Neural cell (in vitro differentiated cells): ENCODE measurements around the gene TDRD12. TPM values are rescaled to one million over a fixed set of nuclear protein-coding genes. Genes with fewer than 3 reads are reported as not detected.

ENCODE experiments used
- H2AFZ ChIP-seq: fragments of 200-600, 300-800 bp; sonication (generic), shearing (Covaris generic); 2 replicates; pipeline ENCODE4 v1.6.0; 2014; ENCODE audit warnings: low read depth, mild to moderate bottlenecking, antibody characterized with exemption, low read length, moderate library complexity
- H3F3A ChIP-seq: fragments of 200-600 bp; shearing (Covaris generic); 2 replicates; pipeline ENCODE4 v1.6.1; 2016; ENCODE audit warnings: mild to moderate bottlenecking, moderate library complexity, mixed read lengths, antibody characterized with exemption, low read length; ENCODE audit not compliant: insufficient read depth, poor library complexity, severe bottlenecking
- H3K27ac ChIP-seq: fragments of 200-600, 300-800 bp; sonication (generic), shearing (Covaris generic); 2 replicates; pipeline ENCODE4 v1.5.1; 2014; ENCODE audit warnings: mild to moderate bottlenecking, low read length, moderate library complexity
- H3K27me3 ChIP-seq: fragments of 300-800, 200-600 bp; sonication (generic), shearing (Covaris generic); 2 replicates; pipeline ENCODE4 v1.6.0; 2014; ENCODE audit warnings: mild to moderate bottlenecking, low read depth, low read length, moderate library complexity; ENCODE audit not compliant: insufficient read depth
- H3K36me3 ChIP-seq: fragments of 300-800, 200-600 bp; sonication (generic), shearing (Covaris generic); 2 replicates; pipeline ENCODE4 v1.5.1; 2014; ENCODE audit warnings: mild to moderate bottlenecking, antibody characterized with exemption, low read length, moderate library complexity; ENCODE audit not compliant: insufficient read depth
- H3K4me2 ChIP-seq: fragments of 300-800, 200-600 bp; sonication (generic), shearing (Covaris generic); 2 replicates; pipeline ENCODE4 v1.6.0; 2014; ENCODE audit warnings: mild to moderate bottlenecking, low read length
- H3K4me3 ChIP-seq: fragments of 300-800, 200-600 bp; sonication (generic), shearing (Covaris generic); 2 replicates; pipeline ENCODE4 v1.5.1; 2014; ENCODE audit warnings: mild to moderate bottlenecking, low read length, moderate library complexity
- H3K79me2 ChIP-seq: fragments of 200-600 bp; shearing (Covaris generic); replicated peaks from 2 replicates; pipeline ENCODE4 v1.6.0; 2014; ENCODE audit warnings: mild to moderate bottlenecking, low read length, moderate library complexity; ENCODE audit not compliant: insufficient read depth
- H3K9ac ChIP-seq: fragments of 300-800, 200-600 bp; sonication (generic), shearing (Covaris generic); 2 replicates; pipeline ENCODE4 v1.6.1; 2016; ENCODE audit warnings: mild to moderate bottlenecking, low read length, mixed read lengths
- H3K9me2 ChIP-seq: fragments of 200-600 bp; shearing (Covaris generic); 2 replicates; pipeline ENCODE4 v1.6.1; 2016; ENCODE audit warnings: mild to moderate bottlenecking, low read length, mixed read lengths; ENCODE audit not compliant: insufficient read depth
- H3K9me3 ChIP-seq: fragments of 200-600, 300-800 bp; sonication (generic), shearing (Covaris generic); 2 replicates; pipeline ENCODE4 v1.6.1; 2016; ENCODE audit warnings: mild to moderate bottlenecking, mixed run types, low read length, moderate library complexity, mixed read lengths
- H4K20me1 ChIP-seq: fragments of 200-600 bp; shearing (Covaris generic); 2 replicates; pipeline ENCODE4 v1.6.1; 2016; ENCODE audit warnings: mild to moderate bottlenecking, mixed run types; ENCODE audit not compliant: insufficient read depth
- EP300 ChIP-seq: fragments of 450-650 bp; conservative IDR thresholded peaks from 2 replicates; pipeline ENCODE4 v1.6.1; 2014; ENCODE audit warnings: antibody characterized with exemption, mild to moderate bottlenecking, moderate library complexity; ENCODE audit not compliant: poor library complexity, severe bottlenecking
- EZH2 ChIP-seq: fragments of 200-600, 300-800 bp; shearing (Covaris generic), sonication (generic); IDR thresholded peaks from 2 replicates; pipeline ENCODE4 v1.6.1; 2014; ENCODE audit warnings: antibody characterized with exemption, low read length, borderline replicate concordance, mild to moderate bottlenecking; ENCODE audit not compliant: insufficient read depth, poor library complexity, severe bottlenecking
- MXI1 ChIP-seq: fragments of 450-650 bp; conservative IDR thresholded peaks from 2 replicates; pipeline ENCODE4 v1.6.1; 2014; ENCODE audit warnings: antibody characterized with exemption, mild to moderate bottlenecking; ENCODE audit not compliant: poor library complexity, severe bottlenecking
- POLR2AphosphoS5 ChIP-seq: IDR thresholded peaks from 2 replicates; pipeline ENCODE4 v1.6.1; 2012
- RAD21 ChIP-seq: fragments of 450-650 bp; conservative IDR thresholded peaks from 2 replicates; pipeline ENCODE4 v1.6.1; 2014; ENCODE audit warnings: antibody characterized with exemption, mild to moderate bottlenecking, moderate library complexity
- SMC3 ChIP-seq: fragments of 450-650 bp; conservative IDR thresholded peaks from 2 replicates; pipeline ENCODE4 v1.6.1; 2014; ENCODE audit warnings: antibody characterized with exemption, mild to moderate bottlenecking, moderate library complexity; ENCODE audit not compliant: poor library complexity
- TAF1 ChIP-seq: IDR thresholded peaks from 2 replicates; pipeline ENCODE4 v1.6.1; 2012; ENCODE audit warnings: low read depth
- polyA plus RNA-seq: library from polyadenylated mRNA; depleted of rRNA; stranded (reverse); fragments of >200 nt; gene quantifications from 2 replicates; pipeline ENCODE4 v1.2.3, GENCODE V29; 2014
- TF ChIP-seq, protein P1 (sequence below): IDR thresholded peaks from 2 replicates; pipeline ENCODE4 v1.6.1; 2012; ENCODE audit warnings: borderline replicate concordance
- TF ChIP-seq, protein P2 (sequence below): fragments of 450-650 bp; IDR thresholded peaks from 2 replicates; pipeline ENCODE4 v1.5.1; 2014; ENCODE audit warnings: antibody characterized with exemption, mild to moderate bottlenecking, moderate library complexity; ENCODE audit not compliant: poor library complexity, severe bottlenecking

The TDRD12 gene
- polyA plus RNA-seq, 1 donor from 2014 or later: 9.2 TPM

DNA sequence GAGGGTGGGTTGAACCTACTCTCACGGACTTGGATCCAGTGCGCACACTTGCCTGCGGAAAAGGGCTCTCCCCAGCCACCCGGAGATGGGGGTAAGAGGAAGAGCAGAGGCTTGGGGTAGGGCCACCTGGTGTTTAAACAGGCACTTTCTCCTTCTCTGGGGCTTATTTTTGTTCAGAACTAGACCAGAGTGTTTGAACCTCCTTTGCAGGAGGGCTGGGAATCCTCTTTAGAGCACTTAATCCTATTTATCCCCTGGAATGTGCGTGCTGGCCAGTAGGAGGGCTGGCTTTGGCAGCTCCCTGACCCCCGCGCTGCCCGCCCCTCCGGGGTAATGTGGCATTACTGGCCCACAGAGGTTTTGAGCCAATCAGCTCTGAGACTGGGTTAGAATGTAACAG lies 41.9 kb upstream of the TDRD12 start:
- no peaks in the 10 kb centered on the region for H3K36me3 ChIP-seq
- no peak overlapping the region for H3K9ac ChIP-seq
- H3K27me3 ChIP-seq: peaks cover 27% of the 10 kb centered on the region
- no peaks in the 10 kb centered on the region for H4K20me1 ChIP-seq
- no peak overlapping the region for H3K4me3 ChIP-seq
- H3F3A ChIP-seq: no peaks in the 10 kb centered on the region
- H3K4me2 ChIP-seq: no peak overlapping the region
- no peaks in the 10 kb centered on the region for H3K9me2 ChIP-seq
- TF ChIP-seq RAD21 (no peak), MXI1 (no peak), TAF1 (no peak), EP300 (no peak), SMC3 (no peak), POLR2AphosphoS5 (no peak), EZH2 (no peak)
- TF ChIP-seq, protein P1, sequence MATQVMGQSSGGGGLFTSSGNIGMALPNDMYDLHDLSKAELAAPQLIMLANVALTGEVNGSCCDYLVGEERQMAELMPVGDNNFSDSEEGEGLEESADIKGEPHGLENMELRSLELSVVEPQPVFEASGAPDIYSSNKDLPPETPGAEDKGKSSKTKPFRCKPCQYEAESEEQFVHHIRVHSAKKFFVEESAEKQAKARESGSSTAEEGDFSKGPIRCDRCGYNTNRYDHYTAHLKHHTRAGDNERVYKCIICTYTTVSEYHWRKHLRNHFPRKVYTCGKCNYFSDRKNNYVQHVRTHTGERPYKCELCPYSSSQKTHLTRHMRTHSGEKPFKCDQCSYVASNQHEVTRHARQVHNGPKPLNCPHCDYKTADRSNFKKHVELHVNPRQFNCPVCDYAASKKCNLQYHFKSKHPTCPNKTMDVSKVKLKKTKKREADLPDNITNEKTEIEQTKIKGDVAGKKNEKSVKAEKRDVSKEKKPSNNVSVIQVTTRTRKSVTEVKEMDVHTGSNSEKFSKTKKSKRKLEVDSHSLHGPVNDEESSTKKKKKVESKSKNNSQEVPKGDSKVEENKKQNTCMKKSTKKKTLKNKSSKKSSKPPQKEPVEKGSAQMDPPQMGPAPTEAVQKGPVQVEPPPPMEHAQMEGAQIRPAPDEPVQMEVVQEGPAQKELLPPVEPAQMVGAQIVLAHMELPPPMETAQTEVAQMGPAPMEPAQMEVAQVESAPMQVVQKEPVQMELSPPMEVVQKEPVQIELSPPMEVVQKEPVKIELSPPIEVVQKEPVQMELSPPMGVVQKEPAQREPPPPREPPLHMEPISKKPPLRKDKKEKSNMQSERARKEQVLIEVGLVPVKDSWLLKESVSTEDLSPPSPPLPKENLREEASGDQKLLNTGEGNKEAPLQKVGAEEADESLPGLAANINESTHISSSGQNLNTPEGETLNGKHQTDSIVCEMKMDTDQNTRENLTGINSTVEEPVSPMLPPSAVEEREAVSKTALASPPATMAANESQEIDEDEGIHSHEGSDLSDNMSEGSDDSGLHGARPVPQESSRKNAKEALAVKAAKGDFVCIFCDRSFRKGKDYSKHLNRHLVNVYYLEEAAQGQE: no peak
- TF ChIP-seq, protein P2, sequence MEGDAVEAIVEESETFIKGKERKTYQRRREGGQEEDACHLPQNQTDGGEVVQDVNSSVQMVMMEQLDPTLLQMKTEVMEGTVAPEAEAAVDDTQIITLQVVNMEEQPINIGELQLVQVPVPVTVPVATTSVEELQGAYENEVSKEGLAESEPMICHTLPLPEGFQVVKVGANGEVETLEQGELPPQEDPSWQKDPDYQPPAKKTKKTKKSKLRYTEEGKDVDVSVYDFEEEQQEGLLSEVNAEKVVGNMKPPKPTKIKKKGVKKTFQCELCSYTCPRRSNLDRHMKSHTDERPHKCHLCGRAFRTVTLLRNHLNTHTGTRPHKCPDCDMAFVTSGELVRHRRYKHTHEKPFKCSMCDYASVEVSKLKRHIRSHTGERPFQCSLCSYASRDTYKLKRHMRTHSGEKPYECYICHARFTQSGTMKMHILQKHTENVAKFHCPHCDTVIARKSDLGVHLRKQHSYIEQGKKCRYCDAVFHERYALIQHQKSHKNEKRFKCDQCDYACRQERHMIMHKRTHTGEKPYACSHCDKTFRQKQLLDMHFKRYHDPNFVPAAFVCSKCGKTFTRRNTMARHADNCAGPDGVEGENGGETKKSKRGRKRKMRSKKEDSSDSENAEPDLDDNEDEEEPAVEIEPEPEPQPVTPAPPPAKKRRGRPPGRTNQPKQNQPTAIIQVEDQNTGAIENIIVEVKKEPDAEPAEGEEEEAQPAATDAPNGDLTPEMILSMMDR: no peak
- peaks cover 14% of the 10 kb centered on the region for H3K79me2 ChIP-seq
- H3K9me3 ChIP-seq: no peaks in the 10 kb centered on the region
- H2AFZ ChIP-seq: no peak overlapping the region
- H3K27ac ChIP-seq: no peak overlapping the region

DNA sequence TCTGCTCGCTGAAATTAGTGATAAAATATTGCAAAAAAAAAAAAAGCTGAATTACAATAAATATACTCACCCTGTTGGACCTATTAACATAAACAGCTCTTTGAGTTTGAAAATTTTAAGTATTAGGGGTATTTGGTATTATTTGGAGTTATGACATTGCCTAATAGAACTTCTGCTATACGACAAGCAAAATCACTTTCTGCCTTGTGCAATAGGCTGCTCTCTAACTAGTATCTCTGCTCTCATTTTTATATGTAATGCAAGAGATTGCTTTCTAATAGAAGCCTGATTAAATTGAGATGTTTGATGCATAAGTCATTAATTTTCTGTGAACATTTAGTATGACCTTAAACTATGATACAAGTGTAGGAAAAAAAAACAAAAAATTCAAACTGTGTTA lies 38.6 kb upstream of the TDRD12 start:
- H3K4me2 ChIP-seq: no peak overlapping the region
- H3K9me2 ChIP-seq: no peaks in the 10 kb centered on the region
- no peaks in the 10 kb centered on the region for H3F3A ChIP-seq
- no peaks in the 10 kb centered on the region for H3K9me3 ChIP-seq
- no peaks in the 10 kb centered on the region for H4K20me1 ChIP-seq
- H3K27me3 ChIP-seq: peaks cover 19% of the 10 kb centered on the region
- H3K79me2 ChIP-seq: no peaks in the 10 kb centered on the region
- TF ChIP-seq RAD21 (no peak), MXI1 (no peak), POLR2AphosphoS5 (no peak), SMC3 (no peak), EP300 (no peak), TAF1 (no peak), EZH2 (no peak)
- TF ChIP-seq, protein P1: no peak
- TF ChIP-seq, protein P2: no peak
- H3K27ac ChIP-seq: no peak overlapping the region
- H3K36me3 ChIP-seq: no peaks in the 10 kb centered on the region
- no peak overlapping the region for H3K9ac ChIP-seq
- H2AFZ ChIP-seq: no peak overlapping the region
- no peak overlapping the region for H3K4me3 ChIP-seq
